Activated T-helper 1 cell treated with anti-CD3 and anti-CD28 coated beads, Interleukin-2, amount 50 U/mL, for 16 hours (primary cell): ENCODE results near the gene NRXN2.

ENCODE experiments used
- DNase-seq, 2 donors: peaks; one replicate each; pipeline ENCODE4 v3.0.0-alpha.2; 2020; ENCODE audit warnings: low read depth in 1 of 2, low spot score in 1 of 2

Gene NRXN2

DNA sequence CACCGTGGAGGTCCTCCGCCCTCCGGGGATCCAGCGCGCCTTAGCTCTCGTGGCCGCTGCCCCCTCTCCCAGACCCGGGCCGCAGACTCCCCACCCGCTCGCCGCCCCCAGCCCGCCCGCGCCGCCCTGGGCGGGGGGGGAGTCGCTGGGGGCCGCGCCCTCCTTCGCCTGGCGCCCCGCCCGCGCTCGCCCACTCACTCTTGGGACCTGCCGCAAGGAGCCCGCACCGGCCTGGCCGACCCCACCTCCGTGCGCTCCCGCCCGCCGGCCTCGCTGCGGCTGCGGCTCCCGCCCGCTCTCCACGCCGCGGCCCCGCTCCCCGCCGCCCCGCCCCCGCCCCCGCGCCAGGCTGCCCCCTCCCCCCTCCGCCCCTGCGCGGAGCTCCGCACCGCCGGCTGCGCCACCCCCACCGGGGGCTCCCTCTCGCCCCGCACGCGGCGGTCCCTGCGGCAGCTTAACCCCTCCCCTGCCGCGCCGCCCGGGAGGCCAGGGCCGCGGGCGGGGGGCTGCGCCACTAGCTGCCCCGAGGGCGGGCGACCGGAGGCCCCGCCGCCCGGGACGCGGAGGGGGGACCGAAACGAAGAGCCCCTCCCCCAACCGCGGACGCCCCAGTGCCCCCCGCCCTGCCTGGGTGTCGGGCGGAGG is 21.7 kb upstream of the NRXN2 start:
- DNase-seq, result no peak

DNA sequence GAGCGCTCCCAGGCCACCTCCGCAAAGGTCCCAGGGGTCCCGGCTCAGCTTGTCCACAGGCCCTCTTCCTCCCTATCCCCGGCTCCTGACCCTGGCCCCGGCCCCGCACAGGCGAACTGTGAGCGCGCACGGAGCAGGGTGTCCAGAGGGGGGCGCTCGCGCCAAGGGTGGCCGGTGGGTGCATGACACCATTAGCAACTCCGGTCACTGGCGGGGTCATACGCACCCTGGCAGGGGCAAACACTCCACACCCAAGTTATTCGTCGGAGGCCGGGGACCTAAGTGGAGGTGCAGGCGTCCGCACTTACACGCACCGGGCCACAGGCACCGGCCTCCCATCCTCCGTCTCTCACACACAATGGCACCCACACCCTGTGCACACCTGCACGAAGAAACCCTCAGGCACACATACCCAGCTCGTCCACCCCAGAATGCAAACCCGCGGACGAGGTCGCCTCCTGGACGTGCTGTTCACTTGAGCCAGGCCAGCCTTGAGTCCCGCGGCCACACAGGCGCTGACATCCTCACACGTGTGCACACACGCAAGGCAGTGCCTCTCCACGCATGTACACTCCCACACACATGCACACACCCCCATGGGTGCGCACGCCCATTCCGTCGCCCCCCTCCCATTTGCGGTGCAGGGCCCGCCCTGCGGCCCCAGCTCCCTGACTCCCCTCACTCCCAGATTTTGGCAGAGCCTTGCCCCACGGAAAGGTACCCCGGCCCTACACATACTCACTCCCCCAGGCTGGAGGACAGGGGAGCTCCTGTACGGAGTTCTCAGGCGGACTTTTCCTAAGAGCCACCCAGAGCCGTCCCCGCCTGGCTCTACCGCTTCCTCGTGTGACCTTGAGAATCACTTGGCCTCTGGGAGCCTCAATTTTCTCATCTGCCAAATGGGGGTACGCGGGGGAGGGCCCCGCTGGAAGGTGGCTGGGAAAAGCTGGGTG is 20.9 kb upstream of the NRXN2 start, which contains the start of gene RASGRP2:
Gene RASGRP2, minus strand, starts transcription at position 552 of the 953 bp plus-strand sequence. CDS start 1,276 bp downstream, outside the sequence.
- peak; percentile 69 to 85 for DNase-seq

DNA sequence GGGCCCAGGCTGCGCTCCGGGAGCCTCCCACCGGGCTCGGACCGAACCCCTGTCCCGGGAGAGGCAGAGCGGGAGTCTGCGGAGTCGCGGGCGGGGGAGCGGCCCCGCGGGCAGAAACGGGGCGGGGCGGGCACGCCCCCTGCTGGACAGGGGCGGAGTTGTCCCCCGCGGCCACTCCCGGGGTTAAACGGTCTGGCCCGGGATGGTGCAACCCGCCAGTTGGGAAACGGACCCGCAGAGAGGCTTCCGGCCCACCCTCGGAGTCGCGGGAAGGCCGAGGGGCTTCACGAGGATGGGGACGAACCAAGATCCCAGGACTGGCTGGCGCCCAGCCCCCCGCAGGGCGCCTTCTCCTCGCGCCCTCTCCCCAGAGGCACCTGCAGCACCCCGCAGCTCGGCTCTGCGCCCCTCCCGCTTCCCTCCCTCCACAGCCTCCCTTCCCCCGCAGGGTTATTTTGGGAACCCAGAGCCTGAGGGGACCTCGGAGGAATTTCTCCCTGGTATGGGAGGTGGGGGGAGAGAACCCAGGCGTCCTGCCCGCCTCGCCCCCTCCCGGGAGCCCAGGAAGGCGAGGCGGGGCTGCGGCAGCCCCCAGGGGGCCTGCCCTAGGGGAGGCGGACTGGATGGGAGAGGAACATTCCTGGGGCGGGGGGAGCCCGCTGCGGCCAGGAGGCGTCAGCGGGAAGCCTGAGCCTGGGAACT is 20.0 kb upstream of the NRXN2 start:
- DNase-seq, result peak; percentile 68 to 76

DNA sequence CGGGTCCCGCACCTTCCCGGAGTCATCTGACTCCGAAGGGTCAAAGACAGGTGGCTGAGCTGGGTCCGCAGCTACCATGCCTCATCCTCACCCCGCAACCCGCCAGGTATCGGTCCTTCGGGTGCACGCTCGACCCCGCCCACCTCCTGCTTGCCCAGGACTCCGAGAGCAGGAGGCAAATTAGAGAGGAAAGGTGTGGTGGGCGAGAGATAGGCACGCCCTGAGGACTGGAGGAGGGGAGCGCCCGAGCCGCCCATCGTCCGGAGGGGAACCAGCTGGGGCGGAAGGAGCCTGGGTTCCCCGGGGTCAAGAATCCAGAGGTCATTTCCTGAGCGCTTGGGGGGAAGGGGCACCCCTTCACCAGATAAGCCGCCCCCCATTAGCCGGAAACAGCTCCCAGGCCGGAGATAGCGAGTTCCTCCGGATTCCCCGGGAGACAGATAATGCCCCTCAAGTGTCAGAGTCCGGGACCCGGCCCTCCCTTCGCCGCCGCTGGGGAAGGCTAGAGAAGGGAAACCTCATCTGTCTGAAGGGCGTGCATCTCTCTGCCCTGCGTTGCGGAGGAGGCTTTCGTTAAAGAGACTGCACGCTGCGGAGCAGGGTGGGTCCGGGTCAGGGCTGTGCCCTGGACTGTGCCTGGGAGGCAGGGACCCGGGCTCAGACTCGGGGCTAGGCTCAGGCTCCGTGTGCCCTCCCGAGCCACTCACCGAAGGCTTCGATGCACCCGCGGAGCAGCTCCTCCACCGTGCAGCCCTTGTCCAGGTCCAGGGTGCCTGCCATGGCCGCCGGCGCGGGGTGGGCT is 19.3 kb upstream of the NRXN2 start:
- no peak for DNase-seq

DNA sequence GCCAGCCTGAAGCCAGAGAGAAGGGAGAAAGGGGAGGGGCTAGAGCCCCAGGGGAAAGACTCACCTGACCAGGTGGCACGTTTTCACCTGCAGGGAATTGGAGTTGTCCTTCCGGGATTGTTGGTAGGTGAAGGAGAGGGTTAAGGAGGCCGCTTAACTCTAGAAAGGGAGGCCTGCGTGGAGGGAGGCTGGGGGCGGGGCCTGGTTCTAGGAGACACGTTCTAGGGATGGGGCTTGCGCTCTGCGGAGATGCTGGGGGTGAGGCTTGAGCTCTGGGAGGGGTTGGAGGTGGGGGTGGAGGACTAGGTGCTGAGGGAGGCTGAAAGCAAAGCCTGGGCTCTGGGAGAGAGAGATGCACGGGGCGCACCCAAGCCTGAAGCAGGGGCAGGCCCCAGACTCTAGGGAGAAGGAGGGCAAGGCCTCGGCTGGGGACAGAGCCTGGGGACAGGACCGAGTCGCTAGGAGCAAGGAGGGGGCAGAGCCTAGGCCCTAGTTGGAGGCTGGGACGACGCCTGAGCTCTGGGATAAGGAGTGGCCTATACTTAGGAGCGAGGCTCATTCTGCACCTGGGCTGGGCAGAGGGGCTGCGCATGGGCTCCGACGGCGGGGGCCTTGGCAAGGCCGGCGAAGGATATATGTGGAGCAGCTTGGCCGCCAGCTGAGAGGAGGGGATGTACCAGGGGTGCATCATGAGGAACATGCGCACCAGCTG is 18.5 kb upstream of the NRXN2 start:
- DNase-seq, result no peak

DNA sequence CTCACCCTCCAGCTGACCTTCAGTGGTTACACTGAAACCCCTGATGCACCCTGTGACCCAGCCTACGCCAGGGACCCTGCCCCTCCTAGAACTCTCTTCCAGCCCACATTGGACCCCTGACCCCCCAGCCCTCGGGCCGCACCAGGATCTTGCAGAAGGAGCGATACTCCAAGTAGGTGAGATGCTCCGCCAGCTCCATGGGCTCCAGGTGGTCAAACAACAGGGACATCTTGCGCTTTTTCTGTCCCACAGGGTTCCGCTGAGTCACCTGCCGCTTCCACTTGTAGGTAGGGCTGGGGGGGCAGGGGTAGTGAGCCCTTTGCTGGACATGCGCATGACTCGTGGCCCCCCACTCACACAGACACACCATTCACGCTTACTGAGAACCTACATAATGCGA is 16.9 kb upstream of the NRXN2 start:
- DNase-seq, result no peak

DNA sequence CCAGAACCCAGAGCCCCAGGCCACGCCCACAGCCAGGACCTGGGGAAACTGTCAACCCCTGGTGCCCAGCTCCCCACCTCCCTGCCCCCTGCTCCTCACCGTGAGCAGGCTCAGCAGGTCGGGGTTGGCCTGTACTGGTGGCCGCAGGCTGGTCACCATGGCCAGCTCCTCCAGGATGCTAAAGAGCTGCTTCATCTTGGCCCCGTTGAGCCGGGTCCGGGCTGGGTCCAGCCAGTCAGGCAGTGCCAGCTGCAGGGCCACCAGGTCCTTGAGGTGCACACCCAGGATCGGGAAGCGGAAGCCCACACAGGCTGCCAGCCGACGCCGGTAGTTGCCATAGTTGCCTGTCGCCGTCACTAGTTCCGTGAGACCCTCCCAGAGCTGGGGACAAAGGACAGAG is 13.7 kb upstream of the NRXN2 start:
- no peak for DNase-seq

DNA sequence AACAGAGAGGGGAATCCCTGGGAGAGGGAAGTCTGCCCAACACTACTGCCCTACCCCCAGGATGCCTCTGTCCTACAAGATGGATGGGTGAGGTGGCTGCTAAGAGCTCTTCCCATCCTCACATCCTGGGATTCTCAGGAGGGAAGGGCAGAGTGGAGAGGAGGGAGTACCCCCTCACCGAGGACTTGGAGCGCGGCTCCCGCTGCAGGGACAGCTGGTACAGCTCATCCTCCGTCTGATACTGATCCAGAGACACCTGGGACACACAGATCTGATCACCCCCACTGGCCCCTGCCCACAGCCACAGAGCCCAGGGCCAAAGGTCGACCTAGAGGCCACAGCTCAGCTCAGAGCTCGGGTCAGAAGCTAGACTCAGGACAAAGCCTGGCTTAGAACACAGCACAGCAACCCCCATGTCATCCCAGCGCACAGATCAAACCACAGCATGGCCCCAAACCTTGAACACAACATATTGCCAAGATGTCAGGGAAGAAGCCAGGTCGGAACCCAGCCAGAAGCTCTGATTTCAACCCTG is 12.8 kb upstream of the NRXN2 start:
- DNase-seq, result no peak

DNA sequence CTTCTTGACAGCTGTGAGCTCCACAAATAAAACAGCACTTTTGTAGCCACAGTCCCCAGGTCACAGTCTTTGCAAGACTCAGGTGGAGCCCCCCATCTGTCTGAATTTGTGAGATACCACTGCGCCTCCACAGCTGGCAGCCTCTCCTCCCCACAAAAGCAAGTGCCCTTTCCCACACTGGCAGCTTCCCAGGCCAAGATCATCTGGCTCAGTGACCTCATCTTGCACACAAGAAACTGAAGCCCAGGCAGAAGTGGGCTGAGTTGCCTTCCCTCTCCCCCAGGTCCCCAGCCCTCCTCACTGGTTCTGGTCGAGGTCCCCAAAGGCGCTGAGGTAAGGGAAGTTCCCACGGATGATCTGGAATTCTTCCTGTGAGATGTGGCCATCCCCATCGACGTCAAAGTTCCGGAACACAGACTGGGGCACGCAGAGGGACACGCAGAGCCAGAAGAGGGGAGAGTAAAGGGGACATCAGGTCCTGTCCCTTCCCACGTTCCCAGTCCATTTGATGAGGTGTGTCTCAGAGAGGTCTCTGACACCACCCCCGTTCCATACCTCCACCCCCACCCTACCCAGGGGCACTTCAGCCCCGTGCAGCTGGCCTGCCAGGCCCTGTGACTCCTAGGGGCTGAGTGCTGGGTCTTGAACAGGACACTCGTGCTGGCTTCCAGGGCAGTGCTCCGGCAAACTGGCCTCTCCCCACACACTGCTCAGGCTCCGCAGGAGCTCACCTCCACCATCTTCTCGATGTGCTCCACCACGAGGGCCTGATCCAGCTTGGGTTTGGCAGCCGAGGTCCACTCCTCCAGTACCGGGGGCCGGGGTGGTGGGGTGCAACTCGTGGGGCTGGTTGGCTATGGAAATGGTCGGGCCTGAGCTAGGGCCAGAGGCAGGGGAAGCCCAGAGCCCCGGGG is 12.1 kb upstream of the NRXN2 start:
- no peak for DNase-seq

DNA sequence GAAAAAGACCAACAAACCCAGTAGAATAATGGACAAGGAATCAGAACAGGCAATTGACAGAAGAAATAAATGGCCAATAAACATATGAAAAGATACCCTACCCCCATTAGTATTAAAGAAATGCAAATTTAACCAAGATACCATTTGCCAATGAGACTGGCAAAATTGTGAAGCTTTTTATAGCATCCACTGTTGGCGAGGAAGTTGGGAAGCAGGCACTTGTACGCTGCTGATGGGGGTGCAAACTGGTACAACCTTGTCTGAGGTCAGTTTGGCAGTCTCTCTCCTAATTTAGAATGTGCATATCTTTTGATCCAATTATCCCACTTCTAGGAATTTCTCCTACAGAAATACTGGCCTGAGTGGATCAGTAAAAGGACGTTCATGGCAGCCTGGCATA is 8.6 kb upstream of the NRXN2 start:
- no peak for DNase-seq

DNA sequence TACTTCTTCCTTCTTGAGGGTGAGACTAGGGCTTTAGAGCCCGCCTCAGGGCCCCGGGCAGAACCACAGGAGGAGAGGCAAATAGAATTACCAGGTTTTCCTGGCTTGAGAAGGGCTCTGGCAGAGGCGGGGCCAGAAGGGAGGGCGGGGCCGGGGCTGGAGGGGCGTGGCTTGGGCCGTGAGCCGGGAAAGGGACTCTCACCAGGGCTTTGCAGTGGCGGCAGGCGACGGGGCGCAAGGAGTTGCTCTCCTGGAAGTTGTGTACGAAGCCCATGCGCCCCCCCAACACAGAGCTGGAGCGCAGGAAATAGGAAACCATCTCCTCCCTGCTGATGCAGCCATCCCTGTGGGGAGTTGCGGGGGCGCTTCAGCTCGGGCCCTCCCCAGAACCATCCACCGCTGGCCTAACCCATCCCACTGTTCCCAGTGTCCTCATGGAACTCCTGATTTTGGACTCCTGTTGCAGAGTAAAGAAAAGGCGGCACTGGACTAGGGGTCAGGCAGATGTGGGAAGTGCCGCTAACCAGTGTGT is 6.9 kb upstream of the NRXN2 start:
- DNase-seq, result no peak

DNA sequence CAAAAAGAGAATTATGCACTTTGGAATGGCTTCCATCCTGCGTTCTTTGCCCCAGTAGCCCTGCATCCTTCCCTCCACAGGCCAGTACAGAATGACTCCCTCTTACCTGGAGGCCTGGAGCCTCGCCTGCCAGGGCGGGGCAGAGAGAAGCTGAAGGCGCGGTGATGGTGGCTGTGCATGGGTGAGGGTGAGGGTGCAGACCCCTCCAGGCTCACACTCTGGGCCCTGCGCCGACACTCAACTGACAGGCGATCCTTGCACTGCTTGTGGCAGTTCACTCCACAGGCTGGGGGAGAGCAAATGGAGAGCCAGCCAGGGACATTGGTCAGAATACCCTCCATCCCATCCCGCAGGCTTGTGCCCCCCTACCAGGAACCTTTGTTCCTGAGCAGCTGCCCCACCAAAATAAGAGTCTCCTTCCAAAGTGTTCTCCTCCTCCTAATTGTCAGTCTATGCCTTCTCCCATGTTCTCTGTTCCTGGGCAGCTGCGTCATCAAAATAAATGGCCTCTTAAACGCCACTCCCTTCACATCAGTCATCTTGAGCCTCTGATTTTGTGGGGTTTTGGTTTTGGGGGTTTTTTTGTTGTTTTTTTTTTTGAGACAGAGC is 5.9 kb upstream of the NRXN2 start:
- DNase-seq, result no peak

DNA sequence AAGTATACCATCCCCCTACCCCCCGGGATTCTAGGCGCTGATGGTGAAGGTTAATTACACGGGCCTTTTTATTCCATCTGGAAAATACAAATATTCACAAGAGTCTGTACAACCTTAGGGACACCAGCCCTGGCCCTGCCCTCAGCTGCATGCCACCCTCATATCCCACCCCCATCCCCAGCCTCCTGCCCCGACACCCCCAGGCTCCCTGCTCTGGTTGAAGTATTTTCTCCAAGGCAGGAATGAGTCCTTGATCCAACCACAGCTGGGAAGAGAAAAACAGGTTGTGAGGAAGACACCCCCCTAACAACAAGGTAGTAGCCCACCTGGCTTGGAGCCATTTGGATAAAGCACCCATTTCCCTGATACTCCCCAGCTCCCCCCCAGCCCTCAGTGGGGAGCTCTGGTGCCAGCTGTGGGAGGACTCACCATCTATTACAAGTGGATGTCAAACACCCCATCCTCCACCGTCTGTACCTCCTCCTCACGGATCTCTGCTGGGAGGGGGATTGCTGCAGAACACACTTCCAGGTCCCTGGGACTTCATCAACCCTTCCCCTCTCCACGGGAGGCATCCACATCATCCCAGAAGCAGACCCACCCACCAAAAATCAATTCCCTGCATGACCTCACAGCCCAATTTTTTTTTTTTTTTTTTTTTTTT is 4.0 kb upstream of the NRXN2 start:
- DNase-seq, result no peak

DNA sequence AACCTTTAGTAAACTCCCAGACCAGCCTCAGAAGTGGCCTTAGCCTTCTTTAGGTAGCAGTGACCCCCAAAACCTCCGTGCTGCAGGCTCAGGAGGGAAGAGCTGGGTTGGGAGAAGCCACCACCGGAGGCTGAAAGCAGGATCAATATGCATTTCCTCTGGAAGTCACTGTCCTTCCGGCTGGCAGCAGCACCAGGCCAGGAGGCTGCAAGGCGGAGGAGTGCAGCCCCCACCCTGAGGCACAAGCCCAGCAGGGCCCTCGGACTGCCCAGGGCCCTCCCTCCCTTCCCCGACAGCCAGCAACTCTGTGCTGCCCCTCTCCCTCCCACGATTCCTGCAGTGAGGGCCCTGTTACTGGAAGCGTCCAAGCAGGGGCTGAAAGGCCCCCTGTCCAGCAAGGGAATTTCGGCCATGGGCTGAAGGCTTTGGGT is 3.2 kb upstream of the NRXN2 start:
- DNase-seq, result no peak

DNA sequence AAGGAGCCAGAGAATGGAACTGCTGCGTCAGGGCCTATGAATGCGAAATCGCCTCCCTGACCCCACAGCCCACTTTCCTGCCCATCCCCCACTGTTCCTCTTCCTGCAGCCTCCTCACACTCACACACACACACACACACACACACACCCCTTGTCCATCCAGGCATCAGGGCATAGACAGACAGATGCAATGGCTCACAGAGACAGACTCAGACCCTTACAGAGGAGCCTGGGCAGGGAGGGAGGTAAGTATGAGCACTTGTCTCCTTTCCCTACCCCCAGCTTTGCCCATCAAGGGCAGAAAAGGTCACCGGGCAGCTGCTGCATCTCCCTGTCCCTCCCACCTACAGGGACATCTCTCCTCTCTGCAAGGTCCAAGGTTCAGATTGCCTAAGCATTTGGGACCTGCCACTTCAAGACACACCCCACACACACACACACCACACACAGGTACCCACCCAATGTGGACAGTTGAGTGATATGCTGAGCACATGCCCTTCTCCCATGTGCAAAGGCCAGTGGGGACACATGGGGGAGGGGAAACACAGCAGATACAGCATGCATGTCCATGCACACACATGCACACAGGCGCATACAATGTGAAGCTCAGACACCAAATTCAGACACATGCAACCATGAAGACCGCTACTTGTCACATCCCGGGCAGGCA is 2.0 kb upstream of the NRXN2 start:
- DNase-seq, result no peak

DNA sequence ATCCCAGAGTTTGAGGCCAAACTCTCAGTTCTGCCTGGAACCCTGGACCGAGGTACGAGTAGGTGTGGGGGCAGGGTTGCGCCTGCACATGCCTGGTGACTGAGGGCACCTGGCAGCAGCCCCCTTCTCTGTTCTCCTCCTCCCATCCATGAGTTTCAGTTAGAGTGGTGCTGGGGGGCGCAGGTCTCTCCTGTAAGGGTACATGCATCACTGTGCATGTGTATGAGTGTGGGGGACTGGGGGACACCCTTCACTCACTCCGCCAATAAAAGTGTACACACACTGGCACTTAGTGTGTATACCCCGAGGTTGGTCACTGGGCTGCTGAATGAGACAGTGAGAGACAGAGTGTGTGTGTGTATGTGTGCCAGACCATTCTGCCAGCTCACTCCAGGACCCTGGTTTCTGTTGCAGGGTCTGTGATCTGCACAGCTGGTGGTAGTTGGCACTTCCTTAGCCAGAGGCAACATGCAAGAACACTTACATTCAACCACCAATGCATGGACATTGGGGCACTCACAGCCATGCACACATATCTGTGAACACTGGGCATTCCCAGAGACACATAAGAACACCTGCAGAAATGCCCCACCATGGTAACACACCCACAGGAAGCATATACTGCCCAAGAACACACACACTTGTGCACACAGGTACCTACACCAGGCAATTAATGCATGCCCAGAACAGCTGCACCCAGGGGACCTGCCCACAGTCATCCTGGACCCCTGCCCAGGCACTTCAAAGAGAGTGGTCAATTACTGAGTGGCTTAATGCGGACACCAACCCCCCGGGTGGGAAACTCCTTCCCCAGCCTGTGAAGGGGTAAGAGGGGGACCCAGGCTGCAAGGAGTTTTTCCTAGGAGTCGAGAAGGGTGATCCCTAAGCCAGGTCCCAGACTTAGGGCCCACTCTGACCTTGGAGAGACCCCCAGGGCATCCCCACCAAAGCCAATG is 1.2 kb upstream of the NRXN2 start:
- no peak for DNase-seq
